ENCODE data around the gene FOXS1. TPM values are rescaled to one million over a fixed set of nuclear protein-coding genes. Genes with fewer than 3 reads are reported as not detected.

FOXS1 gene
- total and polyA plus RNA-seq, 4 experiments from 2014 or later = not detected

GRCh38 chr20:31872406-31872805 lies 27.0 kb upstream of the FOXS1 start:
- H3K27me3 Mint-ChIP-seq = peaks cover 34 to 35% of the 10 kb centered on the region in 2 donors
- Histone ChIP-seq H3K4me3 (ENCODE audit: low read length in 2 of 2) (no peak overlapping the region), H3K9me3 (ENCODE audit: control insufficient read depth in 1 of 2, low read length in 2 of 2) (no peaks in the 10 kb centered on the region), H3K36me3 (ENCODE audit: insufficient read depth, low read length) (no peaks in the 10 kb centered on the region), H3K27me3 (ENCODE audit: insufficient read depth, low read length) (peaks cover 34% of the 10 kb centered on the region), H3K27ac (ENCODE audit: low read depth, low read length) (no peak overlapping the region), H3K4me1 (ENCODE audit: insufficient read depth, low read length) (peaks cover 15% of the 10 kb centered on the region)
- H3K4me1 Mint-ChIP-seq = peaks cover 7 to 15% (median 12%) of the 10 kb centered on the region in 4 donors
- DNase-seq = no peak
- H3K9me3 Mint-ChIP-seq = peaks cover 0 to 2% (median 0%) of the 10 kb centered on the region in 8 donors
- intact Hi-C loops (cut with micrococcal nuclease) = no loop called here
- ChIA-PET CTCF (ENCODE audit: partially characterized antibody) (interaction anchor here (1.1 to 1.5 kb wide), 5 partner anchors 13 to 145 kb away, joined by 3 to 6 read pairs (median 3); partner anchors contain the start of gene FOXS1), POLR2A (ENCODE audit: partially characterized antibody) (no interaction called here)
- no peak overlapping the region for H3K27ac Mint-ChIP-seq
- H3K36me3 Mint-ChIP-seq = peaks cover 0 to 4% of the 10 kb centered on the region in 2 donors
- H3K4me3 Mint-ChIP-seq = no peak overlapping the region

GRCh38 chr20:31871618-31871954 lies 26.2 kb upstream of the FOXS1 start:
- Mint-ChIP-seq H3K4me3 (peak overlapping the region in 1 of 8 donors; percentile 83), H3K4me1 (peaks cover 7 to 15% (median 12%) of the 10 kb centered on the region in 4 donors)
- no peak overlapping the region for H3K4me3 ChIP-seq (ENCODE audit: low read length in 2 of 2)

DNA sequence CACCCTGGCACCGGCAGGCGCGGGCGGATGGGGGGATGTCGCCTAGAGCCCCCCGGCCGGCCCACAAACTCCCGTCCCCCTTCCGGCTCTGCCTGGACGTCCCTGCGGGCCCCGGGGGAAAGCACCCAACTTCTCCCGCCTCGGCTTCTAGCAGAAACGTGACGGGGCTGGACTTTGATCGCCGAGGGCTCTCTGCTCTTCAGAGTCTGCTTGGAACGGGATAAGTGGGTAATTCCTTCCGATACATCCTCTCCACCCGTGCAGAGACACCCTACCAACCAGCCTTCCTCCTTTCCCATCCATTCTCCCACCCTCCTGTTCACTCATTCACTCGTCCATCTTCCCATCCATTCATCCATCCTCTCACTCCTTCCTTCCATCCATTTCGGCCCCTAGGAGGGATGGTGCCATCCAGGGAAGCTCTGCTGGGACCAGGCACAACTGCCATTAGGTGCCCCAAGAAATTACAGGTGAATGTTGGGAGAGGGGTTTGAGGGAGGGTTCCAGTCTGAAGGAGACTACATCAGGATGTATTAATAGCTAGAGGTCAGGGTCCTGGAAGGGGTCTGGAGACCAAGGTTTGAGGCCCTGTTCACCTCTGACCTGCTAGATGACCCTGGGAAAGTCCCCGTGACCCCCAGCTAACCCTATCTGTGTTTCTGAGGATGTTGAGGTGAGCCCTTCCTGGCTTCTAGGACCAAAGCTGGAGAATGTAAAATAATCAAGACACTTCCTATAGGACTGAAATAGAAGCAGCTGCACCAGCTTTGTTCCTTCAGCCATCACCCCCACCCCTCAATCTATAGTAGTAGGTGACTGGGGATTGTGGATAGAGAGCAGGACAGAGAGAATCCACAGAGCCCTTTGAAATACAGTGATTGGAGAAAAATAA lies 25.6 kb upstream of the FOXS1 start:
- CTCF ChIA-PET (ENCODE audit: partially characterized antibody) = interaction anchor here (1.3 to 1.5 kb wide), 3 partner anchors 15 to 26 kb away, joined by 3 to 6 read pairs (median 5); partner anchors contain the start of gene FOXS1
- Mint-ChIP-seq H3K36me3 (peaks cover 0 to 4% of the 10 kb centered on the region in 2 donors), H3K9me3 (peaks cover 0 to 2% (median 0%) of the 10 kb centered on the region in 8 donors), H3K4me1 (peaks cover 7 to 15% (median 12%) of the 10 kb centered on the region in 4 donors), H3K27me3 (peaks cover 34 to 35% of the 10 kb centered on the region in 2 donors), H3K4me3 (peak overlapping the region; percentile 69 to 90 (median 84)), H3K27ac (peak overlapping the region in 1 of 7 donors; percentile 53)
- H3K27me3 ChIP-seq (ENCODE audit: insufficient read depth, low read length) = peaks cover 34% of the 10 kb centered on the region
- H3K4me3 ChIP-seq (ENCODE audit: low read length in 2 of 2) = peak overlapping the region in 1 of 2 donors; percentile 45
- no peaks in the 10 kb centered on the region for H3K36me3 ChIP-seq (ENCODE audit: insufficient read depth, low read length)
- POLR2A ChIA-PET (ENCODE audit: partially characterized antibody) = no interaction called here
- no peak for DNase-seq
- intact Hi-C loops (cut with micrococcal nuclease) = no loop called here
- no peaks in the 10 kb centered on the region for H3K9me3 ChIP-seq (ENCODE audit: control insufficient read depth in 1 of 2, low read length in 2 of 2)
- no peak overlapping the region for H3K27ac ChIP-seq (ENCODE audit: low read depth, low read length)
- H3K4me1 ChIP-seq (ENCODE audit: insufficient read depth, low read length) = peaks cover 15% of the 10 kb centered on the region

More at GRCh38 chr20:31871618-31871954, 26.2 kb upstream of the FOXS1 start:
- ChIA-PET POLR2A (ENCODE audit: partially characterized antibody) (no interaction called here), CTCF (ENCODE audit: partially characterized antibody) (interaction anchor here (1.3 to 1.5 kb wide), 4 partner anchors 12 to 27 kb away, joined by 3 to 6 read pairs (median 4); partner anchors contain the start of gene FOXS1)
- intact Hi-C loops (cut with micrococcal nuclease) = no loop called here
- Histone ChIP-seq H3K27ac (ENCODE audit: low read depth, low read length) (no peak overlapping the region), H3K36me3 (ENCODE audit: insufficient read depth, low read length) (no peaks in the 10 kb centered on the region), H3K4me1 (ENCODE audit: insufficient read depth, low read length) (peaks cover 15% of the 10 kb centered on the region), H3K9me3 (ENCODE audit: control insufficient read depth in 1 of 2, low read length in 2 of 2) (no peaks in the 10 kb centered on the region), H3K27me3 (ENCODE audit: insufficient read depth, low read length) (peaks cover 34% of the 10 kb centered on the region)
- peaks cover 0 to 2% (median 0%) of the 10 kb centered on the region in 8 donors for H3K9me3 Mint-ChIP-seq
- H3K27me3 Mint-ChIP-seq = peaks cover 34 to 35% of the 10 kb centered on the region in 2 donors
- no peak overlapping the region for H3K27ac Mint-ChIP-seq
- H3K36me3 Mint-ChIP-seq = peaks cover 0 to 4% of the 10 kb centered on the region in 2 donors
- DNase-seq = no peak

- peaks cover 0 to 2% (median 0%) of the 10 kb centered on the region in 8 donors for H3K9me3 Mint-ChIP-seq
- CTCF ChIA-PET (ENCODE audit: partially characterized antibody) = no interaction called here
- Histone ChIP-seq H3K36me3 (ENCODE audit: insufficient read depth, low read length) (no peaks in the 10 kb centered on the region), H3K4me1 (ENCODE audit: insufficient read depth, low read length) (peaks cover 15% of the 10 kb centered on the region), H3K27me3 (ENCODE audit: insufficient read depth, low read length) (peaks cover 34% of the 10 kb centered on the region), H3K9me3 (ENCODE audit: control insufficient read depth in 1 of 2, low read length in 2 of 2) (no peaks in the 10 kb centered on the region), H3K27ac (ENCODE audit: low read depth, low read length) (no peak within 1 kb of the TSS), H3K4me3 (ENCODE audit: low read length in 2 of 2) (peak within 1 kb of the TSS in 1 of 2 donors; percentile 45)
- H3K36me3 Mint-ChIP-seq = peaks cover 0 to 4% of the 10 kb centered on the region in 2 donors
- POLR2A ChIA-PET (ENCODE audit: partially characterized antibody) = no interaction called here
- peak within 1 kb of the TSS; percentile 87 to 98 (median 92) for H3K4me3 Mint-ChIP-seq
- H3K27me3 Mint-ChIP-seq = peaks cover 32 to 34% of the 10 kb centered on the region in 2 donors
- peak within 1 kb of the TSS in 2 of 7 donors; percentile 72 to 81 for H3K27ac Mint-ChIP-seq
- intact Hi-C loops (cut with micrococcal nuclease) = no loop called here
- peaks cover 7 to 15% (median 12%) of the 10 kb centered on the region in 4 donors for H3K4me1 Mint-ChIP-seq
- DNase-seq = peak in 1 of 5 donors; percentile 15
These were observed 24.7 kb upstream of the FOXS1 start, which contains the start of the genes DUSP15 and TTLL9 for GRCh38 chr20:31869942-31870725. Gene DUSP15 (minus strand): TSS chr20:31870527. CDS start chr20:31870337, 190 bp downstream. Gene TTLL9 (plus strand): TSS chr20:31870634. CDS start chr20:31871127, 493 bp downstream.

- Mint-ChIP-seq H3K4me1 (peaks cover 7 to 15% (median 12%) of the 10 kb centered on the region in 4 donors), H3K27ac (peak overlapping the region in 2 of 7 donors; percentile 72 to 81), H3K9me3 (peaks cover 0 to 2% (median 0%) of the 10 kb centered on the region in 8 donors), H3K27me3 (peaks cover 32 to 34% of the 10 kb centered on the region in 2 donors), H3K36me3 (peaks cover 0 to 4% of the 10 kb centered on the region in 2 donors), H3K4me3 (peak overlapping the region; percentile 87 to 98 (median 92))
- Histone ChIP-seq H3K4me3 (ENCODE audit: low read length in 2 of 2) (peak overlapping the region in 1 of 2 donors; percentile 45), H3K9me3 (ENCODE audit: control insufficient read depth in 1 of 2, low read length in 2 of 2) (no peaks in the 10 kb centered on the region), H3K27ac (ENCODE audit: low read depth, low read length) (no peak overlapping the region), H3K4me1 (ENCODE audit: insufficient read depth, low read length) (peaks cover 15% of the 10 kb centered on the region), H3K27me3 (ENCODE audit: insufficient read depth, low read length) (peaks cover 34% of the 10 kb centered on the region), H3K36me3 (ENCODE audit: insufficient read depth, low read length) (no peaks in the 10 kb centered on the region)
- DNase-seq = no peak
- CTCF ChIA-PET (ENCODE audit: partially characterized antibody) = no interaction called here
- intact Hi-C loops (cut with micrococcal nuclease) = no loop called here
- POLR2A ChIA-PET (ENCODE audit: partially characterized antibody) = no interaction called here
These were observed 24.2 kb upstream of the FOXS1 start for GRCh38 chr20:31869673-31869941.

DNA sequence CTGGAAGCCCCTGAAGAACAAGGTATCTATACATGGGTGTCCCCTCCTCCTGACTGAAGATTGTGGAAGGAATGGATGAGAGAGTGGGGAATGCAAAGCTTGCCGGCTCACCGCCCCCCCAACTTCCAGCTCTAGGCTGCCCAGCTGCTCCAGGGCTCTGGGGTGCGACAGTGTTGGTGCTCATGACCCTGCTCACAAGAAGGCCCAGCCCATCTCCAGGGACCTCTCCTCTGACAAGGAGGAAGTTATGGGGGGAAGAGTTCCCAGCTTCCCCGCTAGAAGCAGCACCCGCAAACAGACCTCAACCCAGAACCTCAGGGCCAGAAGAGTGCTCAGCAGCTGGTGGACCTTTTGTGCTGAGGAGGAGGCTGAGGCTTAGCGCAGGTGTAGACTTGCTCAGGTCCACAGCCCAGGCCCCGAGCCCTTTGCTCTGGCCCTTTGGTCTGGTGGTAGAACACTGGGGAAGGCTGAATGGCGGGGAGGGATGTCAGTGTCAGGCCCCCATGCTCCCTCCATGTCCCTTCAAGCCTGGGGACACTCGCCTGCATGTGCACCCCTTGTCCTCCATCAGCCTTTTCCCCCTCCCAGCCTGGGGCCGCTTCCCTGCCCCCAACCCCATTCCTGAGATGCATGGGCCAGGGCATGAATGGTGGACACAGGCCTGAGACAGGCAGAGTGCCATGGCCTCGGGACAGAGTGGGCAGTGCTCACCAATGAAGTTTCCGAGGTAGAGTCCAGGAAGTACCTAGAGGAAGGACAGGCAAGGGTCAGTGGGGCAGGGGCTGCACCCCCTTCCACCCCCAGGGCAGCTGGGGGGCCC lies 23.7 kb upstream of the FOXS1 start:
- Mint-ChIP-seq H3K4me1 (peaks cover 7 to 15% (median 12%) of the 10 kb centered on the region in 4 donors), H3K9me3 (peaks cover 0 to 2% (median 0%) of the 10 kb centered on the region in 8 donors), H3K4me3 (peak overlapping the region; percentile 20 to 98 (median 92)), H3K27me3 (peaks cover 29 to 33% of the 10 kb centered on the region in 2 donors), H3K27ac (peak overlapping the region in 1 of 7 donors; percentile 50), H3K36me3 (peaks cover 0 to 4% of the 10 kb centered on the region in 2 donors)
- H3K4me1 ChIP-seq (ENCODE audit: insufficient read depth, low read length) = peaks cover 15% of the 10 kb centered on the region
- no peaks in the 10 kb centered on the region for H3K36me3 ChIP-seq (ENCODE audit: insufficient read depth, low read length)
- no peaks in the 10 kb centered on the region for H3K9me3 ChIP-seq (ENCODE audit: control insufficient read depth in 1 of 2, low read length in 2 of 2)
- intact Hi-C loops (cut with micrococcal nuclease) = no loop called here
- ChIA-PET POLR2A (ENCODE audit: partially characterized antibody) (no interaction called here), CTCF (ENCODE audit: partially characterized antibody) (no interaction called here)
- no peak overlapping the region for H3K4me3 ChIP-seq (ENCODE audit: low read length in 2 of 2)
- H3K27ac ChIP-seq (ENCODE audit: low read depth, low read length) = no peak overlapping the region
- H3K27me3 ChIP-seq (ENCODE audit: insufficient read depth, low read length) = peaks cover 34% of the 10 kb centered on the region
- no peak for DNase-seq

Measured in CD4-positive, alpha-beta memory T cell (primary cell).